GM12872 (cell line): ENCODE data around the gene SALL4.

Source experiments
- TF ChIP-seq, protein P1 (sequence below): IDR thresholded peaks from 3 replicates; pipeline ENCODE4 v1.5.1; 2011; ENCODE audit warnings: low read depth, mild to moderate bottlenecking, low read length, moderate library complexity; ENCODE audit not compliant: insufficient read depth

Gene SALL4

DNA sequence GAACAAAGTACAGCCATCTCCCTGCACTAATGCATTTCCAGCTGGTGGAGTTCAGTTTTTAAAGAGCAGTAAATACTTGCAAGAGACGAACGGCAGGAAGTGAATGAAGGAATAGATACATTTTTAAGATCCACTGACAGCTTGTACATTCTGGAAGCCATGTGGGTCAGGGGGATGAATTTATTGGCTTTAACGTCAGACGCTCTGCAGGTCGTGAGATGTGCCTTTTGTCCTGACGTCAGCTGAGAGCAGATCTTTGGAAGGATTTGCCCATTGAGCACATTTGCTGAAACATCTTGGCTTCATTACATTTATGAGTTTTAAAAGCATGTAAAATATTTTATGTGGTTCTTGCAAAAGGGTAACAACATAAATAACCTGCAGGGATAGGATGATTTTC lies 29.5 kb upstream of the SALL4 start:
- TF ChIP-seq, protein P1, sequence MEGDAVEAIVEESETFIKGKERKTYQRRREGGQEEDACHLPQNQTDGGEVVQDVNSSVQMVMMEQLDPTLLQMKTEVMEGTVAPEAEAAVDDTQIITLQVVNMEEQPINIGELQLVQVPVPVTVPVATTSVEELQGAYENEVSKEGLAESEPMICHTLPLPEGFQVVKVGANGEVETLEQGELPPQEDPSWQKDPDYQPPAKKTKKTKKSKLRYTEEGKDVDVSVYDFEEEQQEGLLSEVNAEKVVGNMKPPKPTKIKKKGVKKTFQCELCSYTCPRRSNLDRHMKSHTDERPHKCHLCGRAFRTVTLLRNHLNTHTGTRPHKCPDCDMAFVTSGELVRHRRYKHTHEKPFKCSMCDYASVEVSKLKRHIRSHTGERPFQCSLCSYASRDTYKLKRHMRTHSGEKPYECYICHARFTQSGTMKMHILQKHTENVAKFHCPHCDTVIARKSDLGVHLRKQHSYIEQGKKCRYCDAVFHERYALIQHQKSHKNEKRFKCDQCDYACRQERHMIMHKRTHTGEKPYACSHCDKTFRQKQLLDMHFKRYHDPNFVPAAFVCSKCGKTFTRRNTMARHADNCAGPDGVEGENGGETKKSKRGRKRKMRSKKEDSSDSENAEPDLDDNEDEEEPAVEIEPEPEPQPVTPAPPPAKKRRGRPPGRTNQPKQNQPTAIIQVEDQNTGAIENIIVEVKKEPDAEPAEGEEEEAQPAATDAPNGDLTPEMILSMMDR: no peak

DNA sequence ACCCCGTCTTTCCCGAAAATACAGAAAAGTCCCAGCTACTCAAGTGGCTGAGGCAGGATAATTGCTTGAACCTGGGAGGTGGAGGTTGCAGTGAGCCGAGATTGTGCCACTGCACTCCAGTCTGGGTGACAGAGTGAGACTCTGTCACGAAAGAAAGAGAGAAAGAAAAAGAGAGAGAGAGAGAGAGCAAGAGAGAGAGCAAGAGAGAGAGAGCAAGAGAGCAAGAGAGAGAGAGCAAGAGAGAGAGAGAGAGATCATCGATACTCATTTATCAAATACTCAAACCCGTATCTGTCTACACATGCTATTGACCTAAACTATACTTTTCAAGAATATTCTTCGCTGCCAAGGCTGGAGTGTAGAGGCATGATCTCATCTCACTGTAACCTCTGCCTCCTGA lies 28.2 kb upstream of the SALL4 start:
- TF ChIP-seq, protein P1: no peak

DNA sequence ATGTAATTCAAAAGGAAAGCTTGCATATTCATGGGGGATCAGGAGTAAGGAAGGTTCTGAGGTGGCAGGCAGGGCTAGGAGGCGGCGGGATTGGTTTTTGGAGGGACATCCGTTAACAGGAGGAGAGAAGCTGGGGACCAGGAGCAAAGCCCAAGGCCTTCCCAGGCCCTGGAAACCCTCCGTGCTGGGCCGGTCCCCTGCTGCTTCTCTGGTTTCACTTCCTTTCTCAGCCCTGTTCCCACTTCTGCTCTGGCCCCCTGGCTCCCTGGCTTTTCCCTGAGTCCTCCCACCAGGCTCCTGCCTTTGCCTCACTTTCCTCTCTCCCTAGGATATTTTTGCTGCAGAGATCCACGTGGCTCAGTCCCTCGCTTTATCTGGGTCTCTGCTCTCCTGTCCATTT lies 26.4 kb upstream of the SALL4 start:
- TF ChIP-seq, protein P1: no peak

DNA sequence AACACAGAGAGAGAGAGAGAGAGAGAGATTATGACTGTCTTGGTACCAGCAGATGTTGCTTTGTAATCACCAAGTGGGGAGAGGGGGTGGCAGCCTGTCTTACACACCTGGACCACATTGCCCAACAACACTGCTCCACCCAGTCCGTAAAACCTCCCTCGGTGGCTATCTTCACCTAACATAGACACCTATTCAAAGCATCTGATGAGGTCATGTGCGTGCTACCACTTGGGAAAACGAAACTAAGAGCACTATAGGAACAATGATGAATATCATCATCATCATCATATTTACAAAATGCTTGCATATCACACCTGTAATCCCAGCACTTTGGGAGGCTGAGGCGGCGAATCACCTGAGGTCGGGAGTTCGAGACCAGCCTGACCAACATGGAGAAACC lies 24.1 kb upstream of the SALL4 start:
- TF ChIP-seq, protein P1: no peak

DNA sequence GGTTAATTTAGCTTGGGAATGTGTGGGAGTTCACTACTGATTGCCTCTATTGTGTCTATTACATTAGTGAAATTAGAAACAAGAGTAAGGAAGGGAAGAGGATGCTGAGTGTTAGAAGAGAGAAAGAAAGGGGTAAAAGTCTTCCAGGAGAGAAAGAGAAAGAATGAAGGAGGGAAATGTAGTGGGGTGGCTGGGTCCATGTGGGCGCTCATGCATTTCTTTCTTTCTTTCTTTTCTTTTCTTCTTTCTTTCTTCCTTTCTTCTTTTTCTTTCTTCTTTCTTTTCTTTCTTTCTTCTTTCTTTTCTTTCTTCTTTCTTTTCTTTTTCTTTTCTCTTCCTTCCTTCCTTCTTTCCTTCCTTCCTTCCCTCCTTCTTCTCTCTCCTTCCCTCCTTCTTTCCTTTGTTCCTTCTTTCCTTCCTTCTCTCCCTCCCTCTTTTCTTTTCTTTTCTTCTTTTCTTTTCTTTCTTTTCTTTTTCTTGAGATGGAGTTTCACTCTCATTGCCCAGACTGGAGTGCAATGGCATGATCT lies 16.2 kb upstream of the SALL4 start:
- TF ChIP-seq, protein P1: no peak

DNA sequence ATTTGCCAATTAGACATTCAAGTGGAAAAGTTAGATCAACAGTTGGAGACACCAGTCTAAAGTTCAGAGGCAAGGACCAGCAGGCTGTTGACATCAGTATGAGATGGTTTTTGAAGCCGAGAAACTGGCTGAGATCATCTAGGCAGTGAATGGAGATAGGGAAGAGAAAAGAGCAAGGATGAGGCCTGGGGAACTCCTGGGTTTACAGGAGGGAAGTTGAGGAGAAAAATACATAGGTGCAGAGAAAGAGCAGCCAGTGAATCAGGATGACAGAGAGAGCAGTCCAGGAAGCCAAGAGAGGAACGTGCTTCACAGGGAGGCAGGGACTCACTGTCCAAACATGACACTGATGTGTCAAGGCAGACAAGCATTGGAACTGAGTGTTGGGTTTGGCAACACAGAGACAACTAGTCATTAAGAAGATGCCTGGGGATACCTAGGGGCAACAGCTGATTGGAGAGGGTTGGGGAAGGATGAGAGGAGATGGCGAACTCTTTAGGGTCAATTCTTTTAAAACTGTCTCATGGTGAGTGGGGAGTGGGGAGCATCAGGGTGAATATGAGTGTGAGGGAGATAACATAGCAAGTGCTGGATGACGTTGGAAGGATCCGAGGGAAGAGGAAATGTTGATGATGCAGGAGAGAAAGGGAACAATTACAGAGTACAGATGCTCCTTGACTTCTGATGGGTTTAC lies 13.2 kb upstream of the SALL4 start:
- TF ChIP-seq, protein P1: no peak

DNA sequence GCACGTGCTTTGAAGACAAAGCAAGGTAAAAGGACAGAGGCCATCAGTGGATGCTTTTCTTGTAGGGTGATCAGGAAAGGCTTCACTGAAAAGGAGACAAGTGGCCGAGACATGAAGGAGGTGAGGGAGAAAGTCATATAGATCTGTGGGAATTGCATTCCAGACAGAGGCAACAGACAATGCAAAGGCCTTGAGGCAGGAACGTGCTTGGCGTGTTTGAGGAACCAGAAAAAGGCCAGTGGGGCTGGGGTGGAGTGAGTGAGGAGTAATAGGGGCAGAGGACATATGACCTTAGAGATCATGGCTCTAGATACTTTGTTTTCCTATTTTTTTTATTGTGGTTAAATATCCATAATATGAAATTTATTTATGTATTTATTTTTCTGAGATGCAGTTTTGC lies 10.5 kb upstream of the SALL4 start:
- TF ChIP-seq, protein P1: no peak
